Caco-2 (cell line): Measurements from ENCODE around the gene GPR107. TPM values are rescaled to one million over a fixed set of nuclear protein-coding genes. Genes with fewer than 3 reads are reported as not detected.

Experiments used
- BruUV-seq: library from RNA; stranded (reverse); fragments of 400-500 nt; replicated peaks from 2 replicates; lab custom pipeline; 2021; lab: Mats Ljungman, UMichigan
- CTCF ChIA-PET: fragments of 300-600 bp; sonication (Branson Sonifier 250); formaldehyde crosslinking; loops from one replicate; lab custom pipeline; 2022; ENCODE audit warnings: antibody characterized with exemption; lab: Charles Lee
- POLR2A ChIA-PET: fragments of 300-600 bp; sonication (Branson Sonifier 250); formaldehyde crosslinking; loops from one replicate; lab custom pipeline; 2022; ENCODE audit warnings: antibody characterized with exemption; lab: Charles Lee
- DNase-seq, 2 experiments: peaks; one replicate each; pipeline versions ENCODE4 v3.0.0 to v3.0.0-alpha.2; 2020 to 2022
- H3K27me3 ChIP-seq: replicated peaks from 2 replicates; pipeline ENCODE4 v1.6.0; 2011; ENCODE audit warnings: low read length; ENCODE audit not compliant: control insufficient read depth, insufficient read depth
- H3K36me3 ChIP-seq: 2 replicates; pipeline ENCODE4 v1.5.1; 2011; ENCODE audit warnings: low read length; ENCODE audit not compliant: control insufficient read depth, insufficient read depth
- H3K4me1 ChIP-seq: fragments of 250-450 bp; sonication (Bioruptor Pico); 2 replicates; pipeline ENCODE4 v1.5.1; 2020; ENCODE audit warnings: mild to moderate bottlenecking
- H3K4me3 ChIP-seq: 2 replicates; pipeline ENCODE4 v1.5.1; 2011; ENCODE audit warnings: low read depth, mild to moderate bottlenecking, control low read depth, low read length
- H3K9me3 ChIP-seq: fragments of 250-450 bp; sonication (Bioruptor Pico); 2 replicates; pipeline ENCODE4 v1.5.1; 2020; ENCODE audit warnings: mild to moderate bottlenecking, moderate library complexity
- H3K27ac Mint-ChIP-seq: one replicate; pipeline ENCODE4 v1.8.0; 2022; ENCODE audit warnings: mixed read lengths; ENCODE audit not compliant: unreplicated experiment
- H3K27me3 Mint-ChIP-seq: one replicate; pipeline ENCODE4 v1.8.0; 2022; ENCODE audit warnings: mixed read lengths; ENCODE audit not compliant: insufficient read depth, unreplicated experiment
- H3K36me3 Mint-ChIP-seq: one replicate; pipeline ENCODE4 v1.8.0; 2022; ENCODE audit warnings: mild to moderate bottlenecking, mixed read lengths; ENCODE audit not compliant: insufficient read depth, unreplicated experiment
- H3K4me1 Mint-ChIP-seq: one replicate; pipeline ENCODE4 v1.8.0; 2022; ENCODE audit warnings: low read depth, mixed read lengths; ENCODE audit not compliant: unreplicated experiment
- H3K4me3 Mint-ChIP-seq: one replicate; pipeline ENCODE4 v1.8.0; 2022; ENCODE audit warnings: mild to moderate bottlenecking, moderate library complexity, mixed read lengths; ENCODE audit not compliant: unreplicated experiment
- H3K9me3 Mint-ChIP-seq: one replicate; pipeline ENCODE4 v1.8.0; 2022; ENCODE audit warnings: mixed read lengths; ENCODE audit not compliant: unreplicated experiment
- intact Hi-C: fragments of 100-400 bp; cut with micrococcal nuclease; formaldehyde crosslinking; loops from one replicate; pipeline ENCODE4 v1.10.0; 2022; ENCODE audit not compliant: unreplicated experiment
- total RNA-seq: library from RNA; stranded (reverse); gene quantifications from 2 replicates; pipeline ENCODE4 v1.2.3, GENCODE V29; 2022
- TF ChIP-seq, protein P1 (sequence below), 2 experiments: fragments of 200-600 bp in 1 of 2; IDR thresholded peaks; 1 replicate in 1 of 2; 2 replicates in 1 of 2; pipeline versions ENCODE4 v1.5.1 to v1.8.0; 2011 to 2022; ENCODE audit warnings: antibody characterized with exemption in 1 of 2, control low read depth in 1 of 2, inconsistent platforms in 1 of 2, low read depth in 1 of 2, low read length in 1 of 2, mild to moderate bottlenecking in 1 of 2, moderate library complexity in 1 of 2; ENCODE audit not compliant: insufficient read depth in 1 of 2, severe bottlenecking in 1 of 2, unreplicated experiment in 1 of 2

Gene GPR107
- total RNA-seq, 1 experiment from 2014 or later = 53.1 TPM

- intact Hi-C loops = no loop called here
- BruUV-seq = no TSS peak
- Mint-ChIP-seq H3K36me3 (peaks cover 46% of the 10 kb centered on the region), H3K4me3 (no peak overlapping the region), H3K9me3 (no peaks in the 10 kb centered on the region), H3K27me3 (no peaks in the 10 kb centered on the region), H3K4me1 (no peaks in the 10 kb centered on the region), H3K27ac (no peak overlapping the region)
- Histone ChIP-seq H3K4me1 (no peaks in the 10 kb centered on the region), H3K36me3 (no peaks in the 10 kb centered on the region), H3K27me3 (no peaks in the 10 kb centered on the region), H3K9me3 (no peaks in the 10 kb centered on the region), H3K4me3 (no peak overlapping the region)
- ChIA-PET POLR2A (no interaction called here), CTCF (no interaction called here)
- TF ChIP-seq, protein P1, sequence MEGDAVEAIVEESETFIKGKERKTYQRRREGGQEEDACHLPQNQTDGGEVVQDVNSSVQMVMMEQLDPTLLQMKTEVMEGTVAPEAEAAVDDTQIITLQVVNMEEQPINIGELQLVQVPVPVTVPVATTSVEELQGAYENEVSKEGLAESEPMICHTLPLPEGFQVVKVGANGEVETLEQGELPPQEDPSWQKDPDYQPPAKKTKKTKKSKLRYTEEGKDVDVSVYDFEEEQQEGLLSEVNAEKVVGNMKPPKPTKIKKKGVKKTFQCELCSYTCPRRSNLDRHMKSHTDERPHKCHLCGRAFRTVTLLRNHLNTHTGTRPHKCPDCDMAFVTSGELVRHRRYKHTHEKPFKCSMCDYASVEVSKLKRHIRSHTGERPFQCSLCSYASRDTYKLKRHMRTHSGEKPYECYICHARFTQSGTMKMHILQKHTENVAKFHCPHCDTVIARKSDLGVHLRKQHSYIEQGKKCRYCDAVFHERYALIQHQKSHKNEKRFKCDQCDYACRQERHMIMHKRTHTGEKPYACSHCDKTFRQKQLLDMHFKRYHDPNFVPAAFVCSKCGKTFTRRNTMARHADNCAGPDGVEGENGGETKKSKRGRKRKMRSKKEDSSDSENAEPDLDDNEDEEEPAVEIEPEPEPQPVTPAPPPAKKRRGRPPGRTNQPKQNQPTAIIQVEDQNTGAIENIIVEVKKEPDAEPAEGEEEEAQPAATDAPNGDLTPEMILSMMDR (IDR thresholded peaks at IDR 0.05; ENCODE audit: insufficient read depth in 1 of 2, low read depth in 1 of 2, low read length in 1 of 2, severe bottlenecking in 1 of 2, unreplicated experiment in 1 of 2) = no peak
- DNase-seq = no peak
Observed at GRCh38 chr9:130129432-130130061, 75.8 kb downstream of the GPR107 start.

DNA sequence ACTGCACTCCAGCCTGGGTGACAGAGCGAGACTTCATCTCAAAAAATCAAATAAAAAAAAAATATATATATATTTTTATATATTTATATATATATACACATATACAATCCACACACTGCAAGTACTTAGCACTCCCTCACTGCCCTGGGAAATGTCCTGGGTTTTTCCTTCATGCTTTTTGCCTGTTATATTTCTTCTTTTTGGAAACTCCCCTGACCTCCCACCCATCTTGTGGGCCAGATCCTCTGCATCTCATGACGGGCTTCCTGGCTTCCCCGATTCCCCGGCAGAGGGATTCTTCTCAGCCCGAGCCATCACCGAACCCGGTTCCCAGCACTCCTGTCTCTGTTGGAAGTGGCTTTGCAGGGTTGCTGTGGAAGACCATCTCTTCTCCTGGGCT, 79.0 kb downstream of the GPR107 start:
- no peaks in the 10 kb centered on the region for H3K9me3 ChIP-seq
- no peaks in the 10 kb centered on the region; the same call in 1 of the 2 replicates for H3K36me3 ChIP-seq
- H3K27me3 ChIP-seq = no peaks in the 10 kb centered on the region
- Mint-ChIP-seq H3K27ac (no peak overlapping the region), H3K4me3 (no peak overlapping the region), H3K9me3 (no peaks in the 10 kb centered on the region), H3K27me3 (no peaks in the 10 kb centered on the region), H3K36me3 (peaks cover 30% of the 10 kb centered on the region), H3K4me1 (no peaks in the 10 kb centered on the region)
- H3K4me3 ChIP-seq = no peak overlapping the region
- ChIA-PET CTCF (no interaction called here), POLR2A (no interaction called here)
- H3K4me1 ChIP-seq = no peaks in the 10 kb centered on the region
- TF ChIP-seq, protein P1 (IDR thresholded peaks at IDR 0.05; ENCODE audit: insufficient read depth in 1 of 2, low read depth in 1 of 2, low read length in 1 of 2, severe bottlenecking in 1 of 2, unreplicated experiment in 1 of 2) = no peak
- BruUV-seq = no TSS peak
- DNase-seq = no peak
- intact Hi-C loops = no loop called here

- BruUV-seq = no TSS peak
- intact Hi-C loops = no loop called here
- ChIA-PET CTCF (no interaction called here), POLR2A (no interaction called here)
- DNase-seq = no peak
- Mint-ChIP-seq H3K4me1 (no peaks in the 10 kb centered on the region), H3K27me3 (no peaks in the 10 kb centered on the region), H3K9me3 (no peaks in the 10 kb centered on the region), H3K4me3 (no peak overlapping the region), H3K36me3 (peaks cover 6% of the 10 kb centered on the region), H3K27ac (no peak overlapping the region)
- TF ChIP-seq, protein P1 (IDR thresholded peaks at IDR 0.05; ENCODE audit: insufficient read depth in 1 of 2, low read depth in 1 of 2, low read length in 1 of 2, severe bottlenecking in 1 of 2, unreplicated experiment in 1 of 2) = no peak
- Histone ChIP-seq H3K9me3 (no peaks in the 10 kb centered on the region), H3K36me3 (no peaks in the 10 kb centered on the region; the same call in 1 of the 2 replicates), H3K4me3 (no peak overlapping the region), H3K4me1 (no peaks in the 10 kb centered on the region), H3K27me3 (no peaks in the 10 kb centered on the region)
Observed at GRCh38 chr9:130137081-130137640, 83.5 kb downstream of the GPR107 start.
